ENCODE results near the gene XXYLT1.

The XXYLT1 gene

DNA sequence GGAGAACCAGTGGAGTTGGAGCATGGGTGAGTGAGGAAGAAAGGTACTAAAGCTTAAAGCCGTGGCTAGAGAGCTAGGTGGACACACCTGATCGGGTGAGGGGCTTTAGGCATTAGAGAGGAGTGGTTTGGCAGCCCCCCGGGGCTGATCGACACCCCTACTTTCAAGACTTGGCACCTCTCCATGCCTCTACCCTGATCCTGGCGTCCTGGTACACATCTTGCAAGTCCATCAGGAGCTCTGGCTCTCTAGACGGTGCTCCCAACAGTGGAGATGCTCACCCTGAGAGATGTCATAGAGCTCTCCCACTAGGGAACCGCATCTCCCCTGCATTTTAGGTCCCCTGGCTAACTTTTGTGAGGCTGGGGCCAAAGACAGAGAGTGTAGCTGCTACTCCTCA, 98.1 kb downstream of the XXYLT1 start:
- ChIA-PET CTCF (no interaction called here), POLR2A (no interaction called here)
- DNase-seq (ENCODE audit: extremely low spot score) = no peak
- TF ChIP-seq ARNT (IDR thresholded peaks at IDR 0.05) (no peak), HDGF (IDR thresholded peaks at IDR 0.05; ENCODE audit: borderline replicate concordance) (no peak), LEF1 (IDR thresholded peaks at IDR 0.05; ENCODE audit: borderline replicate concordance) (no peak), L3MBTL2 (conservative IDR thresholded peaks at IDR 0.05) (no peak), SP1 (IDR thresholded peaks at IDR 0.05) (no peak), FOXK2 (IDR thresholded peaks at IDR 0.05) (no peak), SUZ12 (IDR thresholded peaks at IDR 0.05) (no peak)

DNA sequence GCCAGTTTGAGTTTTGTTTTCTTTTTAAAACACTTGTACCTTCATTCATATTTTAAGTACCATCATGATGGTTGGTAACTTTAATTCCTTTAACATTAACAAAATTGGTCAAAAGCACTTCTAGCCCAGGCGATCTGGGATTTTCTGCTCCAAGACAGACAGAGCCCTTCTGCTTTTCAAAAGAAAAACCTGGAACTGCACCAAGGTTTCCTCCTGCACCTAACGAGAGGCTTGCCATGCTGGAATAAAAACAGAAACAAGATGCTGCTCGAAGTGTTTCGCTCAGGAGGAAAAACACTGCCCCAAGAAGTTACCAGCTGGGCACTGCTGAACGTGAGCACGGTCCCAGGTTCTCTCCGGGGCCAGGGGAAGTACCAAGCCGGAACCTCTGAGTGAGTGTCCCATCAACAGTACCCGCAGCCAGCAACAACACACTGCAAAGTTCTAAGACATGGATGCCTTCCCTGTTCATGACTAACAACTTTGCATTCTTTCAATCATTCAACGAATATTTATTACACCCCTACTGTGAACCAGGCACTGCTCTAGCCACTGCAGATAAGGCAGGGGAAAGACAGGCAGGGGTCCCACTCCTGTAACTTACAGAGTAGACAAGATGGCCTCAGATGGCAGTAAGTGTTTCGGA, 98.8 kb downstream of the XXYLT1 start:
- TF ChIP-seq LEF1 (IDR thresholded peaks at IDR 0.05; ENCODE audit: borderline replicate concordance) = no peak
- no peak for TF ChIP-seq CTBP1 (IDR thresholded peaks at IDR 0.05; ENCODE audit: borderline replicate concordance)
- TF ChIP-seq, protein P1, sequence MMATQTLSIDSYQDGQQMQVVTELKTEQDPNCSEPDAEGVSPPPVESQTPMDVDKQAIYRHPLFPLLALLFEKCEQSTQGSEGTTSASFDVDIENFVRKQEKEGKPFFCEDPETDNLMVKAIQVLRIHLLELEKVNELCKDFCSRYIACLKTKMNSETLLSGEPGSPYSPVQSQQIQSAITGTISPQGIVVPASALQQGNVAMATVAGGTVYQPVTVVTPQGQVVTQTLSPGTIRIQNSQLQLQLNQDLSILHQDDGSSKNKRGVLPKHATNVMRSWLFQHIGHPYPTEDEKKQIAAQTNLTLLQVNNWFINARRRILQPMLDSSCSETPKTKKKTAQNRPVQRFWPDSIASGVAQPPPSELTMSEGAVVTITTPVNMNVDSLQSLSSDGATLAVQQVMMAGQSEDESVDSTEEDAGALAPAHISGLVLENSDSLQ (IDR thresholded peaks at IDR 0.05) = no peak
- TF ChIP-seq FOXK2 (IDR thresholded peaks at IDR 0.05) = no peak
- TF ChIP-seq SP1 (IDR thresholded peaks at IDR 0.05) = no peak
- no peak for TF ChIP-seq ELF4 (IDR thresholded peaks at IDR 0.05)
- no peak for TF ChIP-seq FOXM1 (IDR thresholded peaks at IDR 0.05; ENCODE audit: borderline replicate concordance)
- no peak for TF ChIP-seq FOXA1 (IDR thresholded peaks at IDR 0.05)
- TF ChIP-seq HDGF (IDR thresholded peaks at IDR 0.05; ENCODE audit: borderline replicate concordance) = no peak
- no peak for TF ChIP-seq BHLHE40 (IDR thresholded peaks at IDR 0.05; ENCODE audit: borderline replicate concordance)
- ChIA-PET CTCF (no interaction called here), POLR2A (no interaction called here)
- DNase-seq (ENCODE audit: extremely low spot score) = no peak

DNA sequence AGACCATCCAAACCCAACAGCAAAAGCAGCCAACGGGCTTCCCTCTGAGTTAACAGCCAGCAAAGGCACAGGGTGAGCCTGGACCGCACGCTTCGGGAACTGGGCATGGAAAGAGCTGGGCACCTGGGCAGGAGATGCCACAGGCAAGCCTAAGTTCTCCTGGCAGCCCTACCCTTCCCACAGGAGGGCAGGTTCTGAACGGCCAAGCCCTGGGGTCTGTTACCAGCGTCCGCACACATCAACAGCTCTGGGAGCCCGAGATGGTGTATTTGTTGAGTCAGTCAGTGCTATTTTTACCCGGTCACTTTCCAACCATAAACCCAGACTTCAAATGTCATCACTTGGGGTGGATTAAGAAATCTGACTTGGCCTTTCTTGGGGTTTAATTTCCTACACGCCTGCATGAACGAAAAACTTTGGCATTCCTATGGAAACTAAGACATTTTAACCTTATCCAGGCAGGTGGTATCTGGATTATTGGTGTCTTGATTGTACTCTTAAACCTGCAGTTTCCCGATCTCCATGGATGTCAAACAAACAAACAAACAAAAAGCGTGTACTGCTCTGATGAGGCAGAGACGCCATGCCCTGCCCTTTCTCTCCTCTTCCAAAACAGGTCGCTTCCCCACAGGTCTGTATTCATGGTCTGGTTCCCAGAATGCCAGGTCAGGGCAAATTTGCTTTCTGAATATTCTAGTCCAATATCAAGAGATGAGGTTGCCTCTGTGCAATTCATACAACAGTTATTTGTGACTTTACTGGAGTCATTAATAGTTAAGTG, 99.7 kb downstream of the XXYLT1 start:
- TF ChIP-seq, protein P1 (IDR thresholded peaks at IDR 0.05) = no peak
- TF ChIP-seq ARNT (IDR thresholded peaks at IDR 0.05) = no peak
- TF ChIP-seq NFRKB (IDR thresholded peaks at IDR 0.05) = no peak
- TF ChIP-seq SUZ12 (IDR thresholded peaks at IDR 0.05) = no peak
- TF ChIP-seq FOXK2 (IDR thresholded peaks at IDR 0.05) = no peak
- TF ChIP-seq TARDBP (IDR thresholded peaks at IDR 0.05) = no peak
- TF ChIP-seq FOXM1 (IDR thresholded peaks at IDR 0.05; ENCODE audit: borderline replicate concordance) = no peak
- no peak for TF ChIP-seq ZNF384 (IDR thresholded peaks at IDR 0.05)
- TF ChIP-seq CTBP1 (IDR thresholded peaks at IDR 0.05; ENCODE audit: borderline replicate concordance) = no peak
- no peak for TF ChIP-seq BHLHE40 (IDR thresholded peaks at IDR 0.05; ENCODE audit: borderline replicate concordance)
- no peak for TF ChIP-seq SP1 (IDR thresholded peaks at IDR 0.05)
- TF ChIP-seq LEF1 (IDR thresholded peaks at IDR 0.05; ENCODE audit: borderline replicate concordance) = no peak
- no peak for TF ChIP-seq FOXA1 (IDR thresholded peaks at IDR 0.05)
- no peak for TF ChIP-seq L3MBTL2 (conservative IDR thresholded peaks at IDR 0.05)
- TF ChIP-seq HDGF (IDR thresholded peaks at IDR 0.05; ENCODE audit: borderline replicate concordance) = no peak
- no peak for TF ChIP-seq ELF4 (IDR thresholded peaks at IDR 0.05)
- no peak for DNase-seq (ENCODE audit: extremely low spot score)
- CTCF ChIA-PET = no interaction called here
- POLR2A ChIA-PET = interaction anchor here (0.6 kb wide), 1 partner anchor 310 kb away, joined by 6 read pairs; no protein-coding TSS in a partner anchor

DNA sequence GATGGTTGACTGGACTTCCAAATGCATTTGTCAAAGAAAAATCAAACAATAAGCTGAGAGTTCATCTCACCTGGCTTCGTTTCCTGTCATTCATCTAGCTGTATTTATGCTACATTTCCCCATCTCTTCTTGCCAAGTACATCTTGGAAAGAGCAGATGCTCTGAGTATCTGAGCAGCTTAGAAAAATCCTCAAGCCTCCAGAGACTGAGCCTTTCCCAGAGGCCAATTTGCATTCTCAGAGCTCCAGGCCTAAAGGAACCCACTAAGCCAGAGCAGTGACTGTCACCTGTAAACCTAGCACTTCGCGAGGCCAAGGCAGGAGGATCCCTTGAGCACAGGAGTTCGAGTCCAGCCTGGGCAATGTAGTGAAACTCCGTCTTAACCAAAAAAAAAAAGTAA, 100.5 kb downstream of the XXYLT1 start:
- ChIA-PET CTCF (no interaction called here), POLR2A (interaction anchor here (0.6 kb wide), 1 partner anchor 309 kb away, joined by 6 read pairs; no protein-coding TSS in a partner anchor)
- TF ChIP-seq, protein P1 (IDR thresholded peaks at IDR 0.05) = no peak
- TF ChIP-seq TARDBP (IDR thresholded peaks at IDR 0.05) (no peak), SP1 (IDR thresholded peaks at IDR 0.05) (no peak), LEF1 (IDR thresholded peaks at IDR 0.05; ENCODE audit: borderline replicate concordance) (no peak), FOXK2 (IDR thresholded peaks at IDR 0.05) (no peak), NFRKB (IDR thresholded peaks at IDR 0.05) (no peak), FOXA1 (IDR thresholded peaks at IDR 0.05) (no peak), ELF4 (IDR thresholded peaks at IDR 0.05) (no peak), L3MBTL2 (conservative IDR thresholded peaks at IDR 0.05) (no peak), BHLHE40 (IDR thresholded peaks at IDR 0.05; ENCODE audit: borderline replicate concordance) (no peak), ARNT (IDR thresholded peaks at IDR 0.05) (no peak), SUZ12 (IDR thresholded peaks at IDR 0.05) (no peak), ZNF384 (IDR thresholded peaks at IDR 0.05) (no peak), FOXM1 (IDR thresholded peaks at IDR 0.05; ENCODE audit: borderline replicate concordance) (no peak), HDGF (IDR thresholded peaks at IDR 0.05; ENCODE audit: borderline replicate concordance) (no peak), CTBP1 (IDR thresholded peaks at IDR 0.05; ENCODE audit: borderline replicate concordance) (no peak)

DNA sequence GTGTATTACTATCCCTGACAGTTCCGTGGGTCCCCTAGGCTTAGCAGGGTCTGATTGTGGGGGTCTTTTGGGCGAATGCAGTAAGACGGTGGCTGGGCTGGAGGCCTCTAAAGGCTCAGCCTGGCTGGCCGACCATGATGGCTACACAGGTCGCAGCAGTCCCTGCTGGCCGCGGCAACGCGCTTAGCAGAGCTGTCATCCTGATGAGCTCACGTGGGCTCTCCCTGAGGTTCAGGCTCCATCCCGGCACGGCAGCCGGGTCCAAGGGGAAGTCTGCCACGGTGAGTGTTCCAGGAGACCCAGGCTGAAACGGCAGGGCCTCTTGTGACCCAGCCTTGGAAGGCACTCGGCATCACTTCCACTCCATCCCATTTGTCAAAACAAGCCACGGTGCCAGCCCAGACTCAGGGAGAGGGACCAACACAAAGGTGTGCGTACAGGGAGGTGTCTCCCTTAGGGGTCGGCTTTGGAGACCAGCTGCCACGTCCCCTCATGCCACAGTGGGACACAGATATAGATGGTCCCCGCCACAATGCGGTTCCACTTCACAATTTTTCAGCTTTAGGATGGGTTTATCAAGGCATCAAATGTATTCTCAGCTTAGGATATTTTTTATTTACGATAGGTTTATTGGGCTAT, 101.8 kb downstream of the XXYLT1 start:
- ChIA-PET POLR2A (no interaction called here), CTCF (no interaction called here)
- DNase-seq (ENCODE audit: extremely low spot score) = no peak
- no peak for TF ChIP-seq LEF1 (IDR thresholded peaks at IDR 0.05; ENCODE audit: borderline replicate concordance)
- TF ChIP-seq BHLHE40 (IDR thresholded peaks at IDR 0.05; ENCODE audit: borderline replicate concordance) = no peak
- TF ChIP-seq, protein P1 (IDR thresholded peaks at IDR 0.05) = no peak
- TF ChIP-seq FOXK2 (IDR thresholded peaks at IDR 0.05) = no peak
- TF ChIP-seq ARNT (IDR thresholded peaks at IDR 0.05) = no peak
- no peak for TF ChIP-seq NFRKB (IDR thresholded peaks at IDR 0.05)
- no peak for TF ChIP-seq ZNF384 (IDR thresholded peaks at IDR 0.05)

More for the DNA sequence above, 100.5 kb downstream of the XXYLT1 start:
- no peak for DNase-seq (ENCODE audit: extremely low spot score)

All from HEK293T (cell line).